ENCODE measurements around the gene ALG9.

ALG9 gene

GRCh38 chr11:111910676-111911562 lies 39.5 kb upstream of the ALG9 start:
- Histone ChIP-seq H3K9me3 (no peaks in the 10 kb centered on the region), H3K27me3 (peaks cover 66% of the 10 kb centered on the region), H3K4me3 (ENCODE audit: low read depth in 1 of 2, low read length in 1 of 2) (no peak overlapping the region), H3K36me3 (no peaks in the 10 kb centered on the region), H3K27ac (no peak overlapping the region), H3K4me1 (ENCODE audit: control insufficient read depth in 1 of 2, insufficient read depth in 1 of 2, low read depth in 1 of 2, low read length in 1 of 2) (no peaks in the 10 kb centered on the region)
- no peak for TF ChIP-seq CTCF (IDR thresholded peaks at IDR 0.05)

- H3K9me3 ChIP-seq, result peaks cover 4% of the 10 kb centered on the region
These were observed 38.0 kb upstream of the ALG9 start for GRCh38 chr11:111909378-111909777.

GRCh38 chr11:111908639-111909305 lies 37.4 kb upstream of the ALG9 start:
- Histone ChIP-seq H3K4me1 (ENCODE audit: control insufficient read depth in 1 of 2, insufficient read depth in 1 of 2, low read depth in 1 of 2, low read length in 1 of 2) (no peaks in the 10 kb centered on the region), H3K9me3 (peaks cover 4% of the 10 kb centered on the region), H3K27me3 (peaks cover 45% of the 10 kb centered on the region), H3K36me3 (no peaks in the 10 kb centered on the region), H3K27ac (no peak overlapping the region), H3K4me3 (ENCODE audit: low read depth in 1 of 2, low read length in 1 of 2) (no peak overlapping the region)
- TF ChIP-seq CTCF (IDR thresholded peaks at IDR 0.05), result no peak

More at GRCh38 chr11:111909378-111909777, 38.0 kb upstream of the ALG9 start:
- no peaks in the 10 kb centered on the region for H3K36me3 ChIP-seq
- H3K27ac ChIP-seq, result no peak overlapping the region
- H3K4me1 ChIP-seq (ENCODE audit: control insufficient read depth in 1 of 2, insufficient read depth in 1 of 2, low read depth in 1 of 2, low read length in 1 of 2), result no peaks in the 10 kb centered on the region
- H3K4me3 ChIP-seq (ENCODE audit: low read depth in 1 of 2, low read length in 1 of 2), result no peak overlapping the region
- peaks cover 51% of the 10 kb centered on the region for H3K27me3 ChIP-seq
- no peak for TF ChIP-seq CTCF (IDR thresholded peaks at IDR 0.05)

DNA sequence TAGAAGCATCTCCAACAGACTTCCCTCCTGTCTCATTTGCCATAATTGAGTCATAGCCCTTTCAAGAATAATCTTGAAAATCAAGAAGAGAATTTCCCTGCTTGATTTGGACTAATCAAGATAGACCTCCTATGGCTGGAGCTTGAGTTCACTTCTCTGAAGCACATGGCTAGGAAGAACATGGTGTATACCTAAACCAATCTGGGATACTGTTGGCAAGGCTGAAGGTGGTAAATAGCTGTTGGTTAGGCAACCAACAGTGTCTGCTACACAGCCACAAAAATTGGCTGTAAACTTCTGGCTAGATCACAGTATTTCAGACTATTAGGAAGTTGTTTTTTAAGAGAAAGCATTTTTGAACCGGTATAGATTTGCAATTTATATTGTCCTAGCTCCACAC lies 35.3 kb upstream of the ALG9 start:
- no peak for TF ChIP-seq CTCF (IDR thresholded peaks at IDR 0.05)
- peaks cover 4% of the 10 kb centered on the region for H3K9me3 ChIP-seq
- H3K27me3 ChIP-seq, result peaks cover 24% of the 10 kb centered on the region
- no peaks in the 10 kb centered on the region for H3K36me3 ChIP-seq
- H3K27ac ChIP-seq, result no peak overlapping the region
- no peaks in the 10 kb centered on the region for H3K4me1 ChIP-seq (ENCODE audit: control insufficient read depth in 1 of 2, insufficient read depth in 1 of 2, low read depth in 1 of 2, low read length in 1 of 2)
- H3K4me3 ChIP-seq (ENCODE audit: low read depth in 1 of 2, low read length in 1 of 2), result no peak overlapping the region

GRCh38 chr11:111905411-111905810 lies 34.0 kb upstream of the ALG9 start:
- TF ChIP-seq CTCF (IDR thresholded peaks at IDR 0.05), result no peak
- Histone ChIP-seq H3K36me3 (no peaks in the 10 kb centered on the region), H3K27ac (no peak overlapping the region), H3K27me3 (peaks cover 11% of the 10 kb centered on the region), H3K4me3 (ENCODE audit: low read depth in 1 of 2, low read length in 1 of 2) (no peak overlapping the region), H3K4me1 (ENCODE audit: control insufficient read depth in 1 of 2, insufficient read depth in 1 of 2, low read depth in 1 of 2, low read length in 1 of 2) (no peaks in the 10 kb centered on the region), H3K9me3 (peaks cover 4% of the 10 kb centered on the region)

All from neutrophil (primary cell).